Chondrocyte (in vitro differentiated cells): Measurements from ENCODE around the gene ASPM. TPM values are rescaled to one million over a fixed set of nuclear protein-coding genes. Genes with fewer than 3 reads are reported as not detected.

Experiments used
- DNase-seq: peaks from one replicate; pipeline ENCODE4 v3.0.0; 2021; ENCODE audit warnings: mixed read lengths, low spot score
- H3K27ac Mint-ChIP-seq: one replicate; pipeline ENCODE4 v1.8.0; 2021; ENCODE audit warnings: mild to moderate bottlenecking, moderate library complexity, mixed read lengths; ENCODE audit not compliant: unreplicated experiment
- H3K27me3 Mint-ChIP-seq: 2 replicates; pipeline ENCODE4 v1.8.0; 2021; ENCODE audit warnings: low read depth, mixed read lengths
- H3K36me3 Mint-ChIP-seq: 2 replicates; pipeline ENCODE4 v1.8.0; 2021; ENCODE audit warnings: low read depth, mixed read lengths
- H3K4me1 Mint-ChIP-seq: 2 replicates; pipeline ENCODE4 v1.8.0; 2021; ENCODE audit warnings: low read depth, mild to moderate bottlenecking, mixed read lengths
- H3K4me3 Mint-ChIP-seq: one replicate; pipeline ENCODE4 v1.8.0; 2021; ENCODE audit warnings: mild to moderate bottlenecking, moderate library complexity, mixed read lengths; ENCODE audit not compliant: unreplicated experiment
- H3K9me3 Mint-ChIP-seq: 2 replicates; pipeline ENCODE4 v1.8.0; 2021; ENCODE audit warnings: low read depth, mixed read lengths
- total RNA-seq: library from RNA; stranded (reverse); gene quantifications from 3 replicates; pipeline ENCODE4 v1.2.1, GENCODE V29; 2021
- TF ChIP-seq, protein P1 (sequence below): fragments of 200-600 bp; sonication (generic); IDR thresholded peaks from 2 replicates; pipeline ENCODE4 v1.5.0; 2021; ENCODE audit warnings: antibody characterized with exemption, mild to moderate bottlenecking, moderate library complexity

Gene ASPM
- total RNA-seq, 1 donor from 2014 or later = 6.6 TPM

DNA sequence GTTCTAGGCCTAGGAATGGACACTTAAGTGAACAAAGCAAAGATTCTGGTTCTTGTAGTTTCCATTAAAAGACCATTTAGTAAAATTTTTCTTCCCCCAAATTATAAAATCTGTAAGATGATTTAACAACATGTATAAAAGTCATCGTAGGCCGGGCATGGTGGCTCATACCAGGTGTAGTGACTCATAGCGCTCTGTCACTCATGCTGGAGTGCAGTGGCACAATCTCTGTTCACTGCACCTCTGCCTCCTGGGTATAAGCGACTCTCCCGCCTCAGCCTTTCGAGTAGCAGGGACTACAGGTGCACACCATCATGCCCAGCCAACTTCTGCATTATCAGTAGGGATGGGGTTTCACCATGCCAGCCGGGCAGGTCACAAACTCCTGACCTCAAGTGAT is 9.1 kb downstream of the ASPM start:
- no peaks in the 10 kb centered on the region for H3K9me3 Mint-ChIP-seq
- TF ChIP-seq, protein P1, sequence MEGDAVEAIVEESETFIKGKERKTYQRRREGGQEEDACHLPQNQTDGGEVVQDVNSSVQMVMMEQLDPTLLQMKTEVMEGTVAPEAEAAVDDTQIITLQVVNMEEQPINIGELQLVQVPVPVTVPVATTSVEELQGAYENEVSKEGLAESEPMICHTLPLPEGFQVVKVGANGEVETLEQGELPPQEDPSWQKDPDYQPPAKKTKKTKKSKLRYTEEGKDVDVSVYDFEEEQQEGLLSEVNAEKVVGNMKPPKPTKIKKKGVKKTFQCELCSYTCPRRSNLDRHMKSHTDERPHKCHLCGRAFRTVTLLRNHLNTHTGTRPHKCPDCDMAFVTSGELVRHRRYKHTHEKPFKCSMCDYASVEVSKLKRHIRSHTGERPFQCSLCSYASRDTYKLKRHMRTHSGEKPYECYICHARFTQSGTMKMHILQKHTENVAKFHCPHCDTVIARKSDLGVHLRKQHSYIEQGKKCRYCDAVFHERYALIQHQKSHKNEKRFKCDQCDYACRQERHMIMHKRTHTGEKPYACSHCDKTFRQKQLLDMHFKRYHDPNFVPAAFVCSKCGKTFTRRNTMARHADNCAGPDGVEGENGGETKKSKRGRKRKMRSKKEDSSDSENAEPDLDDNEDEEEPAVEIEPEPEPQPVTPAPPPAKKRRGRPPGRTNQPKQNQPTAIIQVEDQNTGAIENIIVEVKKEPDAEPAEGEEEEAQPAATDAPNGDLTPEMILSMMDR = no peak

DNA sequence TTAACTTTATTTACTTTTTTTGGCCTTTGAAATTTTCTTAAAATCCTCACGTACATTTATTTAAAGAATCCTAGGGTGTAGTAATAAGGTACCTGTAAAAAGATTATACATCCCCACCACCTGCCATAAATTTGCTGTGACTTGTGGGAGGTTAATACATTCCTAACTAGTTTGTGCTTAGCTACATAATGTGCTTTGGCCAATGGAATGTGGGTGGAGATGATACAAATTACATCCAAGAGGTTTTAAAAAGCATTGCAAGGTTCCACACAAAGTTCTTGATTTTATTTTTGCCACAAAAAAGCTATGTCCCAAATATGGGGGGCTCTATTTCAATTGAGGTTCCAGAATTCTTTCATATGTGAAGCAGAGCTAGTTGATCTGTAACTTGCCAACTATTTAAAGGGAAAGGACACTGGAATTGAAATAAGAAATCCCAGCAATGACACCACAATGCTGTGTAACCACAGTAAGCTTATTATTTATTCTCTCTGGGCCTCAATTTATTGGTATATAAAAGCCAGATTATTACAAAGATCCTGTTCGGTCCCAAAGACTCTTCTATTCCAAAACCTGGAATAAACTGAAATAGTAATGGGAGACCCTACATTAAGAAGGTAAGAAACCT is 15.7 kb downstream of the ASPM start:
- DNase-seq = no peak
- Mint-ChIP-seq H3K27ac (peak overlapping the region; percentile 66), H3K27me3 (no peaks in the 10 kb centered on the region)

More for the DNA sequence above, 9.1 kb downstream of the ASPM start:
- Mint-ChIP-seq H3K27me3 (no peaks in the 10 kb centered on the region), H3K27ac (no peak overlapping the region), H3K36me3 (no peaks in the 10 kb centered on the region), H3K4me3 (no peak overlapping the region), H3K4me1 (peaks cover 15% of the 10 kb centered on the region)
- no peak for DNase-seq

DNA sequence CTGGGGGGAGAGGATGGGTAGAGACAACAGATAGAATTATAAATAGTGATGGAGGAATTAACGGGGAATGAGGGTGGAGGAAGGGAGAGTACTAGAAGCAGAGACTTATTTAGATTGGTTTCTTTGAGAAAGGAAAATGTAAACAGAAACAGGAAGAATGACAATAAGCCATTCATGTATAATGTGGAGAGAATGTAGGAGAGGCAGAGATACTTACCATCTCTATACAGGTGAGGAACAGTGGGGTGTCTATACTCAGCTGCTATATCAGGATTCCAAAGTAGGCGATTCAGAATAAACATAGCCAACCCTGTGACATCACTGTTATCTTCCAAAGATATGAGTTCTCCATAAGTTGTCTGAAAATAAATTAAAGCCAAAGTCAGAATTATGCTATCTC is 16.8 kb downstream of the ASPM start:
- Mint-ChIP-seq H3K27ac (no peak overlapping the region), H3K9me3 (no peaks in the 10 kb centered on the region), H3K36me3 (no peaks in the 10 kb centered on the region), H3K27me3 (no peaks in the 10 kb centered on the region), H3K4me3 (no peak overlapping the region), H3K4me1 (peaks cover 26% of the 10 kb centered on the region)
- no peak for DNase-seq
- TF ChIP-seq, protein P1 = no peak

More for the DNA sequence above, 15.7 kb downstream of the ASPM start:
- TF ChIP-seq, protein P1 = peak; percentile 32
- no peaks in the 10 kb centered on the region for H3K9me3 Mint-ChIP-seq
- peaks cover 26% of the 10 kb centered on the region for H3K4me1 Mint-ChIP-seq
- no peaks in the 10 kb centered on the region for H3K36me3 Mint-ChIP-seq
- H3K4me3 Mint-ChIP-seq = no peak overlapping the region

DNA sequence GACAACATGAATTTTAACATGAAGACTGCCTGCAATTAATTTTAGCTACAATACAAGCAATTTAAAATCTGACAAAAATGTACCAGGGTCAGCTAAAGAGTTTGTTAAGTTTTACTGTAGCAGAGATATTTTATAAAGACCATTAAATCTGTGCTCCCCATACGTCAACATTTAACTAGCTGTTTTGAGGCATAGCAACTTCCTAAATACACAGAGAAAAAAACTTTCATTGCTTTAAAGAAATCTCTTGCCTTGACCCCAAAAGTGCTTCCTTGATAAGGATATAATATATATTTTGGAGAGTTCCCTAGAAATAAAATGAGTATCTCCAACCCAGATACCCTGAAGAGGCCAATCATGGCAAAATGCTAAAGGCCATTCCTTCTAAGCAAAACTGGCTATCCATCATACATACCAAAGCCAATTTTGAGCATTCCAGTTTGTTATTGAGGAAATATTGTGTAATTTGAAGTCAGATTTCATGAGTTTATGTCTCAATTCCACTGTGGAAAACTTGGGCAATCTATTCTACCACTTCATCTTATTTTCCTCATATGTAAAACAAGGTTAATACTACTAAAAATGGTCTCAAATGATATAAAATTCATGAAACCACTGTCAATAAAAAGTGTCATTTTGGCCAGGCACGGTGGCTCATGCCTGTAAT is 19.1 kb downstream of the ASPM start:
- no peak for DNase-seq
- TF ChIP-seq, protein P1 = no peak
- no peaks in the 10 kb centered on the region for H3K36me3 Mint-ChIP-seq
- H3K4me1 Mint-ChIP-seq = peaks cover 23% of the 10 kb centered on the region
- no peak overlapping the region for H3K27ac Mint-ChIP-seq
- H3K9me3 Mint-ChIP-seq = no peaks in the 10 kb centered on the region
- H3K27me3 Mint-ChIP-seq = no peaks in the 10 kb centered on the region
- no peak overlapping the region for H3K4me3 Mint-ChIP-seq

DNA sequence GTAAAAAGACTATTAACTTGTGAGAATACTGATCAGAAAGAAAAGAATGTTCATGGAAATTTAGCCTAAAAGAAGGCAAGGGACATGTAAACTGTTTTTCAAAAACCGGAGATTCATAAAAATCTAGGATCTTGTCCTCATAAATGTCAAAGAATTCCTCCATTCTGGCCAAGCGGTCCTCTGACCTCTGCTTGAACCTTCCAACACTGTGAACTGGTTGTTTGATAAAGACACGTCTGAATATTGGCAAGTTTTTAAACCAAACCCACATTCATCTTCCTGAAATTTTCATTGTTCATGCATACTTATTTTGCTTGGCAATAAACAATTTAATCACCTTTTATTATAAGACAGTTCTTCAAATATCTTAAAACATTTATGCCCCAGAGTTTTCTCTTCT is 19.8 kb downstream of the ASPM start:
- Mint-ChIP-seq H3K27me3 (no peaks in the 10 kb centered on the region), H3K36me3 (no peaks in the 10 kb centered on the region), H3K4me3 (no peak overlapping the region), H3K4me1 (peaks cover 21% of the 10 kb centered on the region), H3K27ac (no peak overlapping the region), H3K9me3 (no peaks in the 10 kb centered on the region)
- no peak for DNase-seq
- TF ChIP-seq, protein P1 = no peak
